ENCODE results near the gene SERTM1.

DNA sequence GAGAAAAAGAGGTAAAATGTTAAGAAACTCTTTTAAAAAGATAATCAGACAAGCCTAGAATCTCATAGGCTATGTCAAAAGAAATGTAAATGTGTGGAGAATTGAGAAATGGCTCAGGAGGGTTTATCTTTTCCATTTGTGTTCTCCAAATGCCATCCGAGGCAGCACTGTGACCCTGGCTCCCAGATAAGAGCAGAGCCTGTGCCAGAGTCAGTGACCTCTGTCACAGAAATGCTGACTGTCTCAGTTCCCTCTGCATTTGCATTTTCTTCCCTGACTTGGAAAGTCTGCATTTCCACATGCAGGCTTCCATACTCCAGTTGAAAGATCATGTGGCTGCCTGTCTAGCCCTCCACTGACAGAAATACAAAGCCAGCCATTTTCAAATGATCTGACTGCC, 42.0 kb downstream of the SERTM1 start:
- TF ChIP-seq CTCF (IDR thresholded peaks at IDR 0.05 in 4 of 5, conservative IDR thresholded peaks at IDR 0.05 in 1 of 5) (no peak), POLR2A (IDR thresholded peaks at IDR 0.05) (no peak)

Measured in gastrocnemius medialis (tissue), 4 donors.